ENCODE results near the gene PLPPR1. TPM values are rescaled to one million over a fixed set of nuclear protein-coding genes. Genes with fewer than 3 reads are reported as not detected.

Gene PLPPR1
- polyA plus RNA-seq, 3 donors: not detected

GRCh38 chr9:101027733-101028345, 688 bp upstream of the PLPPR1 start:
- no peaks in the 10 kb centered on the region for H3K4me1 ChIP-seq (ENCODE audit: control insufficient read depth in 1 of 2, insufficient read depth in 2 of 2, low read length in 2 of 2)
- H3K9ac ChIP-seq (ENCODE audit: insufficient read depth, low read length, poor library complexity, severe bottlenecking): no peak overlapping the region
- H3K36me3 ChIP-seq (replicated peaks in 1 of 2; ENCODE audit: control insufficient read depth in 1 of 2, insufficient read depth in 2 of 2, low read length in 2 of 2): no peaks in the 10 kb centered on the region
- Mint-ChIP-seq H3K4me1 (no peaks in the 10 kb centered on the region), H3K36me3 (no peaks in the 10 kb centered on the region), H3K4me3 (peak overlapping the region in 1 of 2 donors; percentile 71), H3K9me3 (peaks cover 0 to 15% (median 3%) of the 10 kb centered on the region in 7 donors), H3K27ac (no peak overlapping the region), H3K27me3 (ENCODE audit: low read depth in 3 of 3) (peaks cover 42 to 46% (median 42%) of the 10 kb centered on the region in 3 donors)
- no peak overlapping the region for H3K4me2 ChIP-seq (replicated peaks; ENCODE audit: extremely low read depth, low read length, poor library complexity, severe bottlenecking)
- H3K4me3 ChIP-seq (replicated peaks in 1 of 3; ENCODE audit: low read depth in 2 of 3, low read length in 3 of 3): no peak overlapping the region
- intact Hi-C loops (cut with micrococcal nuclease): no loop called here
- no peaks in the 10 kb centered on the region for H3K9me3 ChIP-seq (replicated peaks in 1 of 2; ENCODE audit: control insufficient read depth in 1 of 2, insufficient read depth in 1 of 2, low read length in 2 of 2)
- no peak overlapping the region for H2AFZ ChIP-seq (ENCODE audit: insufficient read depth, low read depth, low read length, poor library complexity, severe bottlenecking)
- H3K27me3 ChIP-seq (ENCODE audit: control insufficient read depth in 2 of 2, insufficient read depth in 2 of 2, low read length in 2 of 2): peaks cover 34 to 50% of the 10 kb centered on the region in 2 donors
- no peaks in the 10 kb centered on the region for H3K79me2 ChIP-seq (ENCODE audit: insufficient read depth, low read length)
- H4K20me1 ChIP-seq (ENCODE audit: insufficient read depth, low read length): no peaks in the 10 kb centered on the region
- DNase-seq: no peak
- TF ChIP-seq CTCF (IDR thresholded peaks at IDR 0.05): no peak
- no peak overlapping the region for H3K27ac ChIP-seq (ENCODE audit: low read depth in 1 of 2, low read length in 2 of 2)
- 18% methylated on average over 5 of the region's 12 CpGs for WGBS (ENCODE audit: insufficient coverage)

- Histone ChIP-seq H3K9me3 (replicated peaks in 1 of 2; ENCODE audit: control insufficient read depth in 1 of 2, insufficient read depth in 1 of 2, low read length in 2 of 2) (no peaks in the 10 kb centered on the region), H3K79me2 (ENCODE audit: insufficient read depth, low read length) (no peaks in the 10 kb centered on the region), H3K27ac (ENCODE audit: low read depth in 1 of 2, low read length in 2 of 2) (no peak overlapping the region), H3K4me2 (replicated peaks; ENCODE audit: extremely low read depth, low read length, poor library complexity, severe bottlenecking) (no peak overlapping the region), H3K4me3 (replicated peaks in 1 of 3; ENCODE audit: low read depth in 2 of 3, low read length in 3 of 3) (no peak overlapping the region), H3K27me3 (ENCODE audit: control insufficient read depth in 2 of 2, insufficient read depth in 2 of 2, low read length in 2 of 2) (peaks cover 34 to 50% of the 10 kb centered on the region in 2 donors), H3K36me3 (replicated peaks in 1 of 2; ENCODE audit: control insufficient read depth in 1 of 2, insufficient read depth in 2 of 2, low read length in 2 of 2) (no peaks in the 10 kb centered on the region), H3K4me1 (ENCODE audit: control insufficient read depth in 1 of 2, insufficient read depth in 2 of 2, low read length in 2 of 2) (no peaks in the 10 kb centered on the region), H3K9ac (ENCODE audit: insufficient read depth, low read length, poor library complexity, severe bottlenecking) (no peak overlapping the region), H4K20me1 (ENCODE audit: insufficient read depth, low read length) (no peaks in the 10 kb centered on the region), H2AFZ (ENCODE audit: insufficient read depth, low read depth, low read length, poor library complexity, severe bottlenecking) (no peak overlapping the region)
- no peaks in the 10 kb centered on the region for H3K4me1 Mint-ChIP-seq
- WGBS (ENCODE audit: insufficient coverage): 3% methylated on average over 19 of the region's 38 CpGs
- intact Hi-C loops (cut with micrococcal nuclease): no loop called here
- peaks cover 45 to 46% (median 46%) of the 10 kb centered on the region in 3 donors for H3K27me3 Mint-ChIP-seq (ENCODE audit: low read depth in 3 of 3)
- H3K9me3 Mint-ChIP-seq: peaks cover 0 to 15% (median 0%) of the 10 kb centered on the region in 7 donors
- H3K27ac Mint-ChIP-seq: no peak overlapping the region
- no peak for TF ChIP-seq CTCF (IDR thresholded peaks at IDR 0.05)
- no peak for DNase-seq
- no peaks in the 10 kb centered on the region for H3K36me3 Mint-ChIP-seq
- H3K4me3 Mint-ChIP-seq: peak overlapping the region in 1 of 2 donors; percentile 68
Measured at GRCh38 chr9:101029315-101030085, 973 bp downstream of the PLPPR1 start.

Data from CD14-positive monocyte (primary cell).